ENCODE measurements around the gene NFATC4. TPM values are rescaled to one million over a fixed set of nuclear protein-coding genes. Genes with fewer than 3 reads are reported as not detected.
"Not testable (repeated sequence)": the region's sequence is repeated elsewhere in the genome, so short reads cannot be mapped to it uniquely, and the experiment has no call there.

NFATC4 gene
- polyA plus RNA-seq, 3 donors = 60.1 to 84.6 (median 72.6) TPM

GRCh38 chr14:24364841-24365240, 3.1 kb upstream of the NFATC4 start:
- no peak for DNase-seq

GRCh38 chr14:24365600-24366412, 2.2 kb upstream of the NFATC4 start:
- peak; percentile 91 for DNase-seq

GRCh38 chr14:24366413-24366720, 1.6 kb upstream of the NFATC4 start:
- DNase-seq = no peak

GRCh38 chr14:24366721-24367513, 1.1 kb upstream of the NFATC4 start:
- peak; percentile 98 for DNase-seq

- DNase-seq = no peak
Measured at GRCh38 chr14:24368212-24368561, 203 bp downstream of the NFATC4 start.

GRCh38 chr14:24368562-24369252, 723 bp downstream of the NFATC4 start:
- peak; percentile 84 for DNase-seq

GRCh38 chr14:24369463-24369862, 1.5 kb downstream of the NFATC4 start:
- no peak for DNase-seq

GRCh38 chr14:24369907-24370687, 2.1 kb downstream of the NFATC4 start:
- no peak for DNase-seq

GRCh38 chr14:24370748-24371147, 2.8 kb downstream of the NFATC4 start:
- DNase-seq = no peak

- not testable (repeated sequence) for DNase-seq
Measured at GRCh38 chr14:24371605-24372004, 3.6 kb downstream of the NFATC4 start.

- no peak for DNase-seq
Measured at GRCh38 chr14:24372701-24373416, 4.9 kb downstream of the NFATC4 start.

- no peak for DNase-seq
Measured at GRCh38 chr14:24376448-24377070, 8.6 kb downstream of the NFATC4 start.

- no peak for DNase-seq
Measured at GRCh38 chr14:24377126-24377525, 9.1 kb downstream of the NFATC4 start.

GRCh38 chr14:24377657-24378056, 9.7 kb downstream of the NFATC4 start:
- DNase-seq = no peak

- no peak for DNase-seq
Measured at GRCh38 chr14:24378327-24378726, 10.3 kb downstream of the NFATC4 start.

- DNase-seq = no peak
Measured at GRCh38 chr14:24378981-24379906, 11.3 kb downstream of the NFATC4 start.

- no peak for DNase-seq
Measured at GRCh38 chr14:24379907-24380730, 12.1 kb downstream of the NFATC4 start.

- DNase-seq = no peak
Measured at GRCh38 chr14:24381363-24382063, 13.5 kb downstream of the NFATC4 start.
